IMR-90 (cell line): Measurements from ENCODE around the gene ASTL. TPM values are rescaled to one million over a fixed set of nuclear protein-coding genes. Genes with fewer than 3 reads are reported as not detected.

Source experiments
- ATAC-seq: fragments of 200-7000 bp; cut with Tn5 transposase; 2 replicates; pipeline ENCODE4 v1.9.1; 2020; ENCODE audit warnings: low read depth, mild to moderate bottlenecking, moderate library complexity
- BruUV-seq: library from RNA; stranded (reverse); fragments of 400-500 nt; replicated peaks from 2 replicates; lab custom pipeline; 2021; lab: Mats Ljungman, UMichigan
- CTCF ChIA-PET: fragments of 300-600 bp; formaldehyde crosslinking; extraction: SDS; loops from one replicate; lab custom pipeline; 2021; ENCODE audit warnings: antibody characterized with exemption; lab: Yijun Ruan, JAX
- POLR2A ChIA-PET: fragments of 300-600 bp; sonication (Branson Sonifier 250); formaldehyde crosslinking; loops from one replicate; lab custom pipeline; 2022; ENCODE audit warnings: antibody characterized with exemption; ENCODE audit not compliant: unreplicated experiment; lab: Charles Lee
- DNase-seq: peaks from one replicate; pipeline ENCODE4 v3.0.0; 2013
- H2AFZ ChIP-seq: replicated peaks from 2 replicates; pipeline ENCODE3; 2013; ENCODE audit warnings: low read length, mild to moderate bottlenecking; ENCODE audit not compliant: poor library complexity
- H2AK5ac ChIP-seq: 2 replicates; pipeline ENCODE4 v1.6.1; 2013; ENCODE audit warnings: low read depth, low read length, inconsistent platforms
- H2AK9ac ChIP-seq: replicated peaks from 2 replicates; pipeline ENCODE3; 2013; ENCODE audit warnings: mild to moderate bottlenecking, low read depth, low read length, moderate library complexity; ENCODE audit not compliant: poor library complexity
- H2BK120ac ChIP-seq: 2 replicates; pipeline ENCODE4 v1.6.1; 2013; ENCODE audit warnings: low read depth, low read length, inconsistent platforms
- H2BK15ac ChIP-seq: 3 replicates; pipeline ENCODE4 v1.6.1; 2013; ENCODE audit warnings: low read depth, low read length, inconsistent platforms
- H2BK20ac ChIP-seq: 2 replicates; pipeline ENCODE4 v1.6.1; 2013; ENCODE audit warnings: low read depth, mild to moderate bottlenecking, inconsistent platforms, low read length, moderate library complexity
- H2BK5ac ChIP-seq: 2 replicates; pipeline ENCODE4 v1.6.1; 2013; ENCODE audit warnings: mild to moderate bottlenecking, low read depth, low read length, inconsistent platforms; ENCODE audit not compliant: poor library complexity, severe bottlenecking
- H3K14ac ChIP-seq: replicated peaks from 2 replicates; pipeline ENCODE4 v1.6.1; 2013; ENCODE audit warnings: low read depth, low read length, inconsistent platforms
- H3K18ac ChIP-seq: 2 replicates; pipeline ENCODE4 v1.6.1; 2013; ENCODE audit warnings: low read depth, low read length, control low read depth
- H3K23ac ChIP-seq: 2 replicates; pipeline ENCODE4 v1.6.1; 2013; ENCODE audit warnings: low read depth, low read length, inconsistent platforms
- H3K27ac ChIP-seq: 2 replicates; pipeline ENCODE4 v1.5.1; 2013; ENCODE audit warnings: mild to moderate bottlenecking, control low read depth, low read length; ENCODE audit not compliant: insufficient read depth
- H3K27me3 ChIP-seq: 2 replicates; pipeline ENCODE4 v1.6.1; 2013; ENCODE audit warnings: low read length; ENCODE audit not compliant: control insufficient read depth, insufficient read depth
- H3K36me3 ChIP-seq: 2 replicates; pipeline ENCODE4 v1.6.1; 2013; ENCODE audit warnings: low read length, mixed read lengths; ENCODE audit not compliant: control insufficient read depth, insufficient read depth
- H3K4ac ChIP-seq: 2 replicates; pipeline ENCODE4 v1.6.1; 2013; ENCODE audit warnings: low read depth, low read length, inconsistent platforms
- H3K4me1 ChIP-seq: 2 replicates; pipeline ENCODE4 v1.6.1; 2013; ENCODE audit warnings: low read length, mixed read lengths; ENCODE audit not compliant: control insufficient read depth, insufficient read depth
- H3K4me2 ChIP-seq: 2 replicates; pipeline ENCODE4 v1.6.1; 2013; ENCODE audit warnings: low read depth, mild to moderate bottlenecking, control low read depth, low read length, moderate library complexity
- H3K4me3 ChIP-seq: 2 replicates; pipeline ENCODE4 v1.5.1; 2013; ENCODE audit warnings: low read depth, mild to moderate bottlenecking, control low read depth, low read length, moderate library complexity; ENCODE audit not compliant: insufficient read depth
- H3K56ac ChIP-seq: 2 replicates; pipeline ENCODE4 v1.6.1; 2013; ENCODE audit warnings: low read length, inconsistent platforms; ENCODE audit not compliant: insufficient read depth; ENCODE audit errors: extremely low read depth
- H3K79me1 ChIP-seq, 2 experiments: 2 replicates each; pipeline ENCODE4 v1.6.1; 2013; ENCODE audit warnings: low read length in 2 of 2, inconsistent platforms in 1 of 2, low read depth in 1 of 2
- H3K9ac ChIP-seq: 2 replicates; pipeline ENCODE4 v1.6.1; 2013; ENCODE audit warnings: low read depth, low read length, control low read depth
- H3K9me1 ChIP-seq: 2 replicates; pipeline ENCODE4 v1.6.1; 2013; ENCODE audit warnings: low read length, inconsistent platforms; ENCODE audit not compliant: insufficient read depth
- H3K9me3 ChIP-seq: 2 replicates; pipeline ENCODE4 v1.6.1; 2013; ENCODE audit warnings: low read length; ENCODE audit not compliant: control insufficient read depth, insufficient read depth
- H4K20me1 ChIP-seq: 2 replicates; pipeline ENCODE4 v1.6.1; 2013; ENCODE audit warnings: low read length, inconsistent platforms; ENCODE audit not compliant: insufficient read depth
- H4K5ac ChIP-seq: 2 replicates; pipeline ENCODE4 v1.6.1; 2013; ENCODE audit warnings: mild to moderate bottlenecking, low read depth, low read length, control low read depth
- H4K8ac ChIP-seq, 2 experiments: 2 replicates each; pipeline ENCODE4 v1.6.1; 2013; ENCODE audit warnings: low read depth in 2 of 2, low read length in 2 of 2, control low read depth in 1 of 2, inconsistent platforms in 1 of 2
- H4K91ac ChIP-seq: 2 replicates; pipeline ENCODE4 v1.6.1; 2013; ENCODE audit warnings: low read depth, low read length, inconsistent platforms; ENCODE audit not compliant: insufficient read depth
- BHLHE40 ChIP-seq: fragments of 150-350 bp; IDR thresholded peaks from 2 replicates; pipeline ENCODE4 v1.6.1; 2016; ENCODE audit warnings: mild to moderate bottlenecking, low read depth, low read length
- CEBPB ChIP-seq: IDR thresholded peaks from 2 replicates; pipeline ENCODE4 v1.6.1; 2012; ENCODE audit warnings: low read depth, low read length, improper control_type of control experiment
- FOS ChIP-seq: fragments of 150-350 bp; IDR thresholded peaks from 2 replicates; pipeline ENCODE4 v1.6.1; 2016; ENCODE audit warnings: low read depth, low read length
- RAD21 ChIP-seq: IDR thresholded peaks from 2 replicates; pipeline ENCODE4 v1.6.1; 2012; ENCODE audit warnings: low read length, improper control_type of control experiment
- RFX5 ChIP-seq: IDR thresholded peaks from 2 replicates; pipeline ENCODE4 v1.8.0; 2012; ENCODE audit warnings: low read depth, mild to moderate bottlenecking, low read length, moderate library complexity
- SMC3 ChIP-seq: fragments of 150-350 bp; IDR thresholded peaks from 2 replicates; pipeline ENCODE4 v1.6.1; 2016; ENCODE audit warnings: low read depth, mild to moderate bottlenecking, antibody characterized with exemption, low read length, moderate library complexity
- USF2 ChIP-seq: fragments of 150-350 bp; IDR thresholded peaks from 2 replicates; pipeline ENCODE4 v1.6.1; 2017; ENCODE audit warnings: mild to moderate bottlenecking, antibody characterized with exemption, low read length, low read depth
- WGBS, 2 experiments: methylation state at CpG; one replicate each; pipeline versions ENCODE4 v1.1.5 to v1.1.7; 2013; ENCODE audit warnings: missing lambda C conversion rate in 2 of 2; ENCODE audit not compliant: insufficient read length in 1 of 2; ENCODE audit errors: extremely low coverage in 2 of 2; 5-methylcytosine and 5-hydroxymethylcytosine counted together
- dilution Hi-C: fragments of 300-500 bp; cut with HindIII; formaldehyde crosslinking; loops from one replicate; pipeline ENCODE4 v1.14.3; 2018; ENCODE audit warnings: low sequenced_read_pairs; ENCODE audit not compliant: unreplicated experiment
- in situ Hi-C: fragments of 300-500 bp; cut with MboI; formaldehyde crosslinking; loops from 3 replicates; pipeline ENCODE4 v1.14.3; 2019; ENCODE audit warnings: low sequenced_read_pairs, inconsistent platforms, mixed read lengths
- intact Hi-C: fragments of 100-400 bp; cut with micrococcal nuclease; formaldehyde crosslinking; loops from 2 replicates; pipeline ENCODE4 v1.10.0; 2022
- polyA plus RNA-seq, 3 experiments: library from polyadenylated mRNA; depleted of rRNA; stranded (reverse); fragments of >200 nt; gene quantifications; 2 replicates each; pipeline ENCODE4 v1.2.3, GENCODE V29; 2012; ENCODE audit warnings: low replicate concordance in 1 of 3
- total RNA-seq: library from RNA; depleted of rRNA; stranded (reverse); fragments of >200 nt; gene quantifications from 2 replicates; pipeline ENCODE4 v1.2.3, GENCODE V29; 2012

ASTL gene
- total and polyA plus RNA-seq, 2 of the 4 experiments (the other 2 are of a cell fraction): not detected

GRCh38 chr2:96163415-96163767 is 25.1 kb upstream of the ASTL start:
- Histone ChIP-seq H3K14ac (no peak overlapping the region), H3K36me3 (no peaks in the 10 kb centered on the region), H3K9me1 (no peaks in the 10 kb centered on the region), H2AFZ (no peak overlapping the region), H4K20me1 (no peaks in the 10 kb centered on the region), H3K79me1 (no peaks in the 10 kb centered on the region), H2BK15ac (no peak overlapping the region), H3K27ac (no peak overlapping the region), H3K4me3 (no peak overlapping the region), H3K9me3 (no peaks in the 10 kb centered on the region), H3K18ac (no peak overlapping the region), H2AK9ac (no peak overlapping the region), H3K56ac (no peak overlapping the region), H4K8ac (no peak overlapping the region), H3K4ac (no peak overlapping the region), H4K91ac (no peak overlapping the region), H2BK120ac (no peak overlapping the region), H3K4me2 (no peak overlapping the region), H3K23ac (no peak overlapping the region), H3K9ac (no peak overlapping the region), H3K27me3 (peaks cover 7% of the 10 kb centered on the region; the same call in 1 of the 2 replicates), H3K4me1 (no peaks in the 10 kb centered on the region), H4K5ac (no peak overlapping the region), H2BK20ac (no peak overlapping the region), H2AK5ac (no peak overlapping the region), H2BK5ac (no peak overlapping the region)
- no TSS peak for BruUV-seq
- POLR2A ChIA-PET: no interaction called here
- intact Hi-C loops: no loop called here
- in situ Hi-C loops: no loop called here
- no peak for TF ChIP-seq USF2
- no peak for TF ChIP-seq BHLHE40
- no peak for TF ChIP-seq RAD21
- TF ChIP-seq CEBPB: no peak
- no peak for TF ChIP-seq SMC3
- TF ChIP-seq RFX5: no peak
- no peak for TF ChIP-seq FOS
- dilution Hi-C loops: no loop called here
- ATAC-seq: no peak
- no CpG with 5 or more reads among the region's 5 CpGs for WGBS, 2 experiments
- no peak for DNase-seq
- CTCF ChIA-PET: interaction anchor here (1.5 kb wide), 1 partner anchor 11 kb away, joined by 5 read pairs; no protein-coding TSS in a partner anchor
